Nephron progenitor cell (in vitro differentiated cells): ENCODE measurements around the gene MYO18B.

ENCODE experiments used
- DNase-seq: peaks from one replicate; pipeline ENCODE4 v3.0.0; 2021
- H3K27ac Mint-ChIP-seq: 2 replicates; pipeline ENCODE4 v1.8.0; 2021; ENCODE audit warnings: mild to moderate bottlenecking, moderate library complexity, mixed read lengths
- H3K27me3 Mint-ChIP-seq: 2 replicates; pipeline ENCODE4 v1.8.0; 2021; ENCODE audit warnings: mild to moderate bottlenecking, low read depth, mixed read lengths; ENCODE audit not compliant: poor library complexity
- H3K36me3 Mint-ChIP-seq: 2 replicates; pipeline ENCODE4 v1.8.0; 2021; ENCODE audit warnings: low read depth, mixed read lengths
- H3K4me1 Mint-ChIP-seq: 2 replicates; pipeline ENCODE4 v1.8.0; 2021; ENCODE audit warnings: mixed read lengths
- H3K4me3 Mint-ChIP-seq: 2 replicates; pipeline ENCODE4 v1.8.0; 2021; ENCODE audit warnings: mild to moderate bottlenecking, moderate library complexity, mixed read lengths
- H3K9me3 Mint-ChIP-seq: 2 replicates; pipeline ENCODE4 v1.8.0; 2021; ENCODE audit warnings: mild to moderate bottlenecking, moderate library complexity, mixed read lengths
- TF ChIP-seq, protein P1 (sequence below): fragments of 200-600 bp; sonication (generic); IDR thresholded peaks from 2 replicates; pipeline ENCODE4 v1.5.0; 2021; ENCODE audit warnings: antibody characterized with exemption

The MYO18B gene

DNA sequence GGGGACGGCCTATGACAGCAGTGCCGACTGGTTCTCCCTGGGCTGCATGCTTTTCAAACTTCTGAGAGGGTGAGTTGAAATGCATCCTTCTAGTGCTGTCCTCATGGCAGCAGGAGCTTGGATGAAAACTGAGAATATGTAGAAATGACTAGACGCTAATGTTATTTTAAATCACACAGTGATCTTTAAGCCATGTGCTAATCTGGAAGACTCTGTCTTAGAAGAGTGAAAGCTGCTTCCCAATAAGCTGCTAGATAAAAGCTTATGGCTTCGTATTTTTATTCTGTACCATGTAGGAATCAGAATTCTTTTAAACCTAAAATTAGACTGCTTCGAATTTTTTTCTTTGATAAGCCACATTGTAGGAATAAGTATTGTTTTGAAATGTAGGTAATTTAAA, 46.8 kb upstream of the MYO18B start:
- Mint-ChIP-seq H3K27ac (no peak overlapping the region), H3K36me3 (peaks cover 27% of the 10 kb centered on the region), H3K4me1 (peaks cover 21% of the 10 kb centered on the region), H3K27me3 (peaks cover 2% of the 10 kb centered on the region), H3K4me3 (no peak overlapping the region), H3K9me3 (no peaks in the 10 kb centered on the region)
- no peak for DNase-seq
- TF ChIP-seq, protein P1, sequence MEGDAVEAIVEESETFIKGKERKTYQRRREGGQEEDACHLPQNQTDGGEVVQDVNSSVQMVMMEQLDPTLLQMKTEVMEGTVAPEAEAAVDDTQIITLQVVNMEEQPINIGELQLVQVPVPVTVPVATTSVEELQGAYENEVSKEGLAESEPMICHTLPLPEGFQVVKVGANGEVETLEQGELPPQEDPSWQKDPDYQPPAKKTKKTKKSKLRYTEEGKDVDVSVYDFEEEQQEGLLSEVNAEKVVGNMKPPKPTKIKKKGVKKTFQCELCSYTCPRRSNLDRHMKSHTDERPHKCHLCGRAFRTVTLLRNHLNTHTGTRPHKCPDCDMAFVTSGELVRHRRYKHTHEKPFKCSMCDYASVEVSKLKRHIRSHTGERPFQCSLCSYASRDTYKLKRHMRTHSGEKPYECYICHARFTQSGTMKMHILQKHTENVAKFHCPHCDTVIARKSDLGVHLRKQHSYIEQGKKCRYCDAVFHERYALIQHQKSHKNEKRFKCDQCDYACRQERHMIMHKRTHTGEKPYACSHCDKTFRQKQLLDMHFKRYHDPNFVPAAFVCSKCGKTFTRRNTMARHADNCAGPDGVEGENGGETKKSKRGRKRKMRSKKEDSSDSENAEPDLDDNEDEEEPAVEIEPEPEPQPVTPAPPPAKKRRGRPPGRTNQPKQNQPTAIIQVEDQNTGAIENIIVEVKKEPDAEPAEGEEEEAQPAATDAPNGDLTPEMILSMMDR = no peak

DNA sequence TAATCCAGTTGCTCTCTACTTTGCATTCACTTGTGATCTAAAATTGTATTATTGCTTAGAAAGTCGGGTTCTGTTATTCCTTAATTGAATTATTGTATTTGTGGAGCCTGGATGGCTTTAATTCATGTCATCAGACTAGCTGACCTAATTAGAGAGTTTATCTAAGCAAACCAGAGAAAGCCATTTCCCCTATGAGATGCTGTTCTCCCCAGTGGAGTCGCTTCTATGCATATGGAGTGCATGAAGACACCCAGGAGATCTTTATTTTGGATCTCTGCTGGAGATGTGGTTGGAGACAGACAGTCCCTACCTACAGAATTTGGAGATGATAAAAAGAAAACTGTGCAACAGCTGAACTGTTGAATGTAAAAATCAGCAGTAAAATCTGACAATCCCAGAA, 45.2 kb upstream of the MYO18B start:
- Mint-ChIP-seq H3K27ac (no peak overlapping the region), H3K27me3 (peaks cover 2% of the 10 kb centered on the region), H3K4me3 (no peak overlapping the region), H3K36me3 (peaks cover 27% of the 10 kb centered on the region), H3K4me1 (peaks cover 22% of the 10 kb centered on the region), H3K9me3 (no peaks in the 10 kb centered on the region)
- TF ChIP-seq, protein P1 = no peak
- DNase-seq = no peak

DNA sequence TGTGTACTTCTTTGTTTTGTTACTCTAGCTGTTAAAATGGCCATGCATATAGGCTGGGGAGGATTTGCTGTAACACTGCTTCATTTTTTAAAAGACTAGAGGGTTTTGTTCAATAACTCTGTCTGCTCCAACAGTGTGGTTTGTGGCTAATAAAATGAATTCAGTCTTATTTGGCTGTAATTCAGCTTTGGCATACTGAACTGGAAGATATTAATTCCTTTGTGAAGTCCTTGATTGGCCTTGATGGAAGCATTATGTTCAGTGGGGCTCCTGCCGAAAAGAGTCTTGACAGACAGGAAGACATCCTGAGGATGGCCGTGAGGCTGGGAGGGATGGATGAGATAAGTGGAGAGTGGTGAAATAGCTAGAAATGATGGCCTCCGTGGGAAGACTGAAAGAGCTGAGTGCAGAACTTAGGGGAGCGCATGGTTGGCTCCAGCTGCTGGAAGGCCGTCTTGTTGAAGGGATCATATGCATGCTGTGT, 44.8 kb upstream of the MYO18B start:
- no peak for DNase-seq
- H3K9me3 Mint-ChIP-seq = no peaks in the 10 kb centered on the region
- H3K36me3 Mint-ChIP-seq = peaks cover 27% of the 10 kb centered on the region
- H3K27ac Mint-ChIP-seq = no peak overlapping the region
- peaks cover 2% of the 10 kb centered on the region for H3K27me3 Mint-ChIP-seq
- peaks cover 22% of the 10 kb centered on the region for H3K4me1 Mint-ChIP-seq
- TF ChIP-seq, protein P1 = no peak
- no peak overlapping the region for H3K4me3 Mint-ChIP-seq

DNA sequence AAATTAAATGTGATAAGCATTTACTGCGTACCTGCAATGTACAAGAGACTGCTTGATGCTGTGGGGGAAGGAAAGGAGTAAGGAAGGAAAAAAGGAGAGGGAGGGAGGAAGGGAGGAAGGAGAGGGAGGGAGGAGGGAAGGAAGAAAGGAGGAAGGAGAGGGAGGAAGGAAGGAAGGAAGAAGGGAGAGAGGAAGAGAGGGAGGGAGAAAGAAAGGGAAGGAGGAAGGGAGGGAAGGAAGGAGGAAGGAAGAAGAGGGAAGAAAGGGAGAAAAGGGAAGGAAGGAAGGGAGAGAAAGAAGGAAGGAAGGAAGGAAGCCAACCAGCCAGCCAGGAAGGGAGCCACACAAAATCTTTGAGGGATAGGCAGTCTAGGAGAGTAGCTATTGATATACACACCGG, 44.0 kb upstream of the MYO18B start:
- DNase-seq = no peak
- H3K36me3 Mint-ChIP-seq = peaks cover 27% of the 10 kb centered on the region
- TF ChIP-seq, protein P1 = no peak
- H3K4me3 Mint-ChIP-seq = no peak overlapping the region
- H3K9me3 Mint-ChIP-seq = no peaks in the 10 kb centered on the region
- H3K27me3 Mint-ChIP-seq = peaks cover 2% of the 10 kb centered on the region
- peaks cover 22% of the 10 kb centered on the region for H3K4me1 Mint-ChIP-seq
- H3K27ac Mint-ChIP-seq = no peak overlapping the region

DNA sequence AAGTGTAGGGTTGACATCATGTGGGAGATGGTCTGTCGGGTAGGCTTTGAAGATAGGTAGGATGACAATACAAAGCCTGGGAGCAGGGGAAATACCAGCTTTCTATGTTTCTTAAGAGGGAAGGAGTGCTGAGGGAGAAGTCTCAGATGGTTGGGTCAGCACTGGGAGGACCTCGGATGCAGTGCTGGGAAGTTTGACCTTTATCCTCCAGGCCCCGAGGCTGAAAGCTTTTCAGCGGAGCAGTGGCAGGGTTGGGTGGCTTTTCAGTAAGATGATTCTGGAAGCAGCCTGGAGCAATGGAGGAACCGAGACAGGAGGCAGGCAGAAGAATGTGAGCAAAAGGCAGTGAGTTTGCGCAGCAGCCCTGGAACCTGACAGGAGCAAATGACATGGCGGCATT, 43.5 kb upstream of the MYO18B start:
- no peak for DNase-seq
- peak overlapping the region; percentile 89 for H3K27ac Mint-ChIP-seq
- H3K9me3 Mint-ChIP-seq = no peaks in the 10 kb centered on the region
- H3K4me1 Mint-ChIP-seq = peaks cover 22% of the 10 kb centered on the region
- H3K36me3 Mint-ChIP-seq = peaks cover 27% of the 10 kb centered on the region
- no peak overlapping the region for H3K4me3 Mint-ChIP-seq
- TF ChIP-seq, protein P1 = no peak
- peaks cover 2% of the 10 kb centered on the region for H3K27me3 Mint-ChIP-seq

DNA sequence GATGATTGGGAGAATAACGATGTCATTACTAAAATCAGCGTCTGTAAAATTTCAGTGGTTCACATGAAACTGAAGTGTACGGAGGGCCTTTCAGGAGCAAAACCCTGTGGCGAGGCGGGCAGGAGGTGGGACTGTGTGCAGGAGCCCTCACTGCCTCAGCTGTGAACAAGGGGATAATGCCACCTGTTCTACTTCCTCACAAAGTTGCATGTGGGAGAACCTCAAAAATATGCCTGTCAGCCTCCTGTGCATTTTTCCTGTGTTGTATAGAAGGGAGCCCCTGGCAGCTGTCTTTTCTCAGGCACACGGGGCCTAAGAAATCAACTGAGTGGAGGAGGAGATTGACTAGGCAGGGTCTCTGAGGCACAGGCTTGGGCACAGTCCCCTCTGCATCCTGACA, 43.0 kb upstream of the MYO18B start:
- Mint-ChIP-seq H3K4me1 (peaks cover 22% of the 10 kb centered on the region), H3K36me3 (peaks cover 27% of the 10 kb centered on the region), H3K9me3 (no peaks in the 10 kb centered on the region), H3K27ac (peak overlapping the region; percentile 89), H3K4me3 (no peak overlapping the region), H3K27me3 (no peaks in the 10 kb centered on the region)
- DNase-seq = no peak
- TF ChIP-seq, protein P1 = no peak
